Esophagus muscularis mucosa (tissue), 4 donors: ENCODE measurements around the gene CLCNKA. TPM values are rescaled to one million over a fixed set of nuclear protein-coding genes. Genes with fewer than 3 reads are reported as not detected.
"Not testable (repeated sequence)": the region's sequence is repeated elsewhere in the genome, so short reads cannot be mapped to it uniquely, and the experiment has no call there.

Experiments
- DNase-seq: peaks from one replicate; pipeline ENCODE4 v3.0.0-alpha.2; 2017; ENCODE audit errors: extremely low spot score
- H3K27ac ChIP-seq, 4 donors: fragments of 200-600 bp; sonication (generic); replicated peaks in 1 of 4; 1 replicate in 3 of 4; 2 replicates in 1 of 4; pipeline ENCODE4 v1.5.1; 2016 to 2019; ENCODE audit warnings: mild to moderate bottlenecking in 1 of 4
- H3K27me3 ChIP-seq, 4 donors: fragments of 200-600 bp; sonication (generic); one replicate each; pipeline versions ENCODE4 v1.5.1 to v1.6.0; 2016 to 2019
- H3K36me3 ChIP-seq, 4 donors: fragments of 200-600 bp; sonication (generic); one replicate each; pipeline ENCODE4 v1.5.1; 2016 to 2019
- H3K4me1 ChIP-seq, 4 donors: fragments of 200-600 bp; sonication (generic); one replicate each; pipeline ENCODE4 v1.5.1; 2016 to 2019
- H3K4me3 ChIP-seq, 4 donors: fragments of 200-600 bp; sonication (generic); 1 replicate in 2 of 4; 2 replicates in 2 of 4; pipeline ENCODE4 v1.5.1; 2016 to 2019; ENCODE audit warnings: mild to moderate bottlenecking in 4 of 4, moderate library complexity in 1 of 4
- H3K9me3 ChIP-seq, 4 donors: fragments of 200-600 bp; sonication (generic); 1 replicate in 3 of 4; 2 replicates in 1 of 4; pipeline ENCODE4 v1.5.1; 2016 to 2019
- CTCF ChIP-seq, 3 experiments: fragments of 200-600 bp in 2 of 3; fragments of 450-650 bp in 1 of 3; sonication (generic) in 2 of 3; IDR thresholded peaks; one replicate each; pipeline ENCODE4 v1.5.1; 2017 to 2019; ENCODE audit warnings: antibody characterized with exemption in 3 of 3, mild to moderate bottlenecking in 2 of 3, moderate library complexity in 1 of 3
- EP300 ChIP-seq: sonication (generic); formaldehyde crosslinking; IDR thresholded peaks from one replicate; pipeline ENCODE4 v1.6.1; 2017; ENCODE audit warnings: antibody characterized with exemption
- POLR2A ChIP-seq: fragments of 450-650 bp; IDR thresholded peaks from one replicate; pipeline ENCODE4 v1.6.1; 2017; ENCODE audit warnings: antibody characterized with exemption, moderate library complexity, mild to moderate bottlenecking, low read depth
- POLR2AphosphoS5 ChIP-seq, 2 donors: sonication (generic); formaldehyde crosslinking; IDR thresholded peaks; one replicate each; pipeline ENCODE4 v1.6.1; 2017; ENCODE audit warnings: antibody characterized with exemption in 2 of 2
- WGBS: methylation state at CpG from one replicate; pipeline ENCODE4 v1.1.5; 2018; 5-methylcytosine and 5-hydroxymethylcytosine counted together
- intact Hi-C: fragments of 100-400 bp; cut with DNase I; formaldehyde crosslinking; loops from one replicate; pipeline ENCODE4 v1.15.1; 2023
- total RNA-seq, 4 donors: library from RNA; depleted of rRNA; stranded (reverse); fragments of >200 nt; gene quantifications; one replicate each; pipeline versions ENCODE4 v1.1.0 to v1.2.1, GENCODE V29; 2016

Gene CLCNKA
- total RNA-seq, 4 donors from 2014 or later: 0.17 to 0.42 (median 0.33) TPM; not detected in 1

DNA sequence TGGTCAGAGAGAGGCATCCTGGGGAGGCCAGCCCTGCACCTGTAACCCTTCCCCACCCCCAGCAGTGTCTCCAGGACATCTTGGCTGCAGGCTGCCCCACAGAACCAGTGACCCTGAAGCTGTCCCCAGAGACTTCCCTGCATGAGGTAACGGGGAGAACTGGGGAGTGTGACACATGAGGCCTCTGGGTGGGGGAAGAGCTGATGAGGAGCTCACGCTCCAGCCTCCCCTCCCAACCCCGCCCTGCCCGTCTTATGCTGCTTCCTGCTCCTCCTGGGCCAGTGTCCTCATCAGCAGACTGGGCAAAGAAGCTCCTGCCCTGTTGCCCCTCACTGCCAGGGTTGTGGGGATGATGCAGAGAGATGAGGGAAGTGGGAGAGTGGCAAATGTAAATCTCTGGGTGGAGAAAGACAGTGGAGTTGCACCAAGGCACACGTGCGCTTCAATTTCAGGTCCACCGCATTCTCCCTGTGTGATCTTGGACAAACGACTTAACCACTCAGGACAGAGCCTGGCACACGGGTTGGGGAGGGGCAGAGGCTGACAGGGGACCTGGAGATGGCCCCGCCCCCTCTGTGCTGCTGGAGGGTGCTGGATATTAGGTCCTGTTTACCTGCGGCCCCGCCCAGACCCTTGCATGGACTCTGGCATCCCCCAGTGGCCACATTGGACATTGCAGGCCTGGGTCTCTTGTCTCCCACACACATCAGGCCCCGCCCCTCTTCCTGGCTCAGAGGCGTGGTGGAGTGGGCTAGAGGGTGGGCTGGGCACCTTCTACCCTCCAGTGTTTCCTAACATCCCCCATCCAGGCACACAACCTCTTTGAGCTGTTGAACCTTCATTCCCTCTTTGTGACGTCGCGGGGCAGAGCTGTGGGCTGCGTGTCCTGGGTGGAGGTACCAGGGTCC lies 34.0 kb downstream of the CLCNKA start:
- intact Hi-C loops: loop anchor here (2.0 kb wide), 1 partner anchor 47 kb away; no protein-coding TSS in a partner anchor
- TF ChIP-seq POLR2A (no peak), CTCF (IDR thresholded peaks at IDR 0.05) (peak; percentile 85 to 98 (median 92))
- WGBS: 43% methylated on average over 17 of the region's 18 CpGs

DNA sequence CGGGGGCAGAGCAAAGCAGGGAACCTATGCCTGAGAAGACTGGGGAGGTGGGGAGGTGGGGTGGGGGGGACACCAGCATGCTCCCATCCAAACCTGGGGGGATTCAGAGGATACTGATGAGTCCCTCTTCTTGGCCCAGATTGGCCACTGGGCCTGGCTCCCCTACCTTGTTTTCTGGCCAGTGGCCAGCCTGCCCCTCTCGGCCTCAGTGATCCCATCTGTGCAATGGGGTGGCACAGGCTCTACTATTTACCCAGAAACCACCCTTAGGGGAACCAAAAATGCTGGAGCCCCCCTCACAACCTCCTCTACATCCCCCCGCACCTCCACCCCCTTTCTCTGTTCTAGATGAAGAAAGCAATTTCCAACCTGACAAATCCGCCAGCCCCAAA lies 34.7 kb downstream of the CLCNKA start:
- not testable (repeated sequence) for H3K9me3 ChIP-seq, H3K27ac ChIP-seq, H3K4me3 ChIP-seq, H3K27me3 ChIP-seq, H3K36me3 ChIP-seq, DNase-seq
- peaks cover 0 to 10% (median 4%) of the 10 kb centered on the region in 4 donors for H3K4me1 ChIP-seq
- WGBS: 46% methylated on average over 2 of the region's 4 CpGs
- intact Hi-C loops: loop anchor here (2.0 kb wide), 1 partner anchor 48 kb away; no protein-coding TSS in a partner anchor

More for the DNA sequence above, 34.0 kb downstream of the CLCNKA start:
- H3K27me3 ChIP-seq: no peaks in the 10 kb centered on the region
- peaks cover 0 to 10% (median 4%) of the 10 kb centered on the region in 4 donors for H3K4me1 ChIP-seq
- H3K27ac ChIP-seq: no peak overlapping the region
- peak; percentile 95 for DNase-seq
- H3K9me3 ChIP-seq: no peaks in the 10 kb centered on the region
- H3K36me3 ChIP-seq: no peaks in the 10 kb centered on the region
- no peak overlapping the region for H3K4me3 ChIP-seq

GRCh38 chr1:16057314-16057915 lies 35.6 kb downstream of the CLCNKA start:
- H3K27ac ChIP-seq, H3K27me3 ChIP-seq, H3K9me3 ChIP-seq, H3K4me3 ChIP-seq, DNase-seq, H3K36me3 ChIP-seq: not testable (repeated sequence)
- WGBS: 79% methylated on average over 3 of the region's 7 CpGs
- intact Hi-C loops: loop anchor here (2.0 kb wide), 1 partner anchor 49 kb away; no protein-coding TSS in a partner anchor
- H3K4me1 ChIP-seq: peaks cover 0 to 10% (median 4%) of the 10 kb centered on the region in 4 donors

- not testable (repeated sequence) for H3K27me3 ChIP-seq, H3K36me3 ChIP-seq, DNase-seq, H3K27ac ChIP-seq, H3K4me3 ChIP-seq, H3K9me3 ChIP-seq
- WGBS: 83% methylated on average over 1 of the region's 20 CpGs
- intact Hi-C loops: loop anchor here (1.0 kb wide), 2 partner anchors 8 to 20 kb away; no protein-coding TSS in a partner anchor
- H3K4me1 ChIP-seq: peaks cover 0 to 10% (median 4%) of the 10 kb centered on the region in 4 donors
Observed at GRCh38 chr1:16058394-16059120, 36.7 kb downstream of the CLCNKA start.

GRCh38 chr1:16061266-16061665 lies 39.4 kb downstream of the CLCNKA start:
- no peak overlapping the region for H3K4me3 ChIP-seq
- peaks cover 0 to 13% (median 4%) of the 10 kb centered on the region in 4 donors for H3K4me1 ChIP-seq
- H3K27me3 ChIP-seq: no peaks in the 10 kb centered on the region
- H3K36me3 ChIP-seq: no peaks in the 10 kb centered on the region
- WGBS: 100% methylated on average over 1 of the region's 3 CpGs
- no peaks in the 10 kb centered on the region for H3K9me3 ChIP-seq
- no peak for DNase-seq
- H3K27ac ChIP-seq: no peak overlapping the region
- intact Hi-C loops: no loop called here
- TF ChIP-seq CTCF (IDR thresholded peaks at IDR 0.05): no peak
- no peak for TF ChIP-seq EP300
- TF ChIP-seq POLR2AphosphoS5 (IDR thresholded peaks at IDR 0.05): no peak
- TF ChIP-seq POLR2A: no peak

DNA sequence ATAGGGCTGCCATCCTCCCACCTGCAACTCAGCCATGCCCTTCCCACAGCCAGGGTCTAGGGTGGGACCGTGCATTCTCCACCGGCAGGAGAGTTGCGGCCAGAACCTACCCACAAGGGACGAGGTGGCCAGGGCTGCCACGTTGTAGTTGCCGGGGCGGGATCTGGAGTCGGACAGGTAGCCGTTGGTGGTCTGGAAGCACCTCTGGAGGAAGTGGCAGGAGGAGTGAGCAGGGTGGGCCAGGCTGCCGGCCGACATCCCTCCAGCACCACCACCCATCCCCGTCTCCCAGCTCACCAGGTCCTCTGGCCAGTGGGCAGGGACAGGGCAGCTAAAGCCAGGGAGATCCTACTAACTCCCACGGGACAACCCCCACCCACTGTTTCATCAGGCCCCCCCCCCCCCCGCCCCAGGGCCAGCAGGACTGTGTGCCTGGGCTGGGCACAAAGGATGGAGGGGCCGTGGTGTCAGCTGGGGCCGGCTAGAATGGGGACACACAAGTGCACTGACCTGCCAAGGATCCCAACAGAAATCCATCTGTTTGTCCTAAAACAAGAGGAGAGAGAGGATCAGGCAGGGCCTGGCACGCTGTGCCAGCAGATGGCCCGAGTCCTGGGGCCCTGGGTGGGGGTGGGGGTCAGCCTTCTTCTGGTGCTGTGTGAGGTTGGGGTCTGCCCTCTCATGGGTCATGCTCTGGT lies 40.3 kb downstream of the CLCNKA start:
- DNase-seq, intact Hi-C loops: not testable (repeated sequence)
- 73% methylated on average over 14 of the region's 18 CpGs for WGBS

DNA sequence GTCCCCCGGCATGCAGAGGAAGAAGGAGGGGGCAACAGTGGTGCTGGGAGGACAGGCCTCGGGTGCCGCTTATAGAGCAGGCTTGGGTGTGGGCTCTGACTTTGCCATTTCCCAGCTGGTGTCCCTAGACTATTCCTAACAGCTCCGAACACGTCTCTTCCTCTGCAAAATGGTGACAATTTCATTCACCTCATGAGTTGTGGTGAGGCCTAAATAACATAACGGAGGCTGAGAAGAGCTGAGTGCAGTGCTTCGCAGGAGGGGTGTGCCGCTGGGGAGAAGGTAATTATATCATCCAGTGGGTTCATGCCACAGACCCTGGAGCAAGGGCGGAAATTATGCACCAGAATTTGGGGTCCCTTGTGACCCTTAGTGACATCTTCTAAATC lies 40.8 kb downstream of the CLCNKA start:
- 93% methylated on average over 8 of the region's 9 CpGs for WGBS
- H3K9me3 ChIP-seq, H3K4me1 ChIP-seq, H3K27me3 ChIP-seq, H3K4me3 ChIP-seq, H3K27ac ChIP-seq, DNase-seq, intact Hi-C loops, H3K36me3 ChIP-seq: not testable (repeated sequence)

More for the DNA sequence above, 40.3 kb downstream of the CLCNKA start:
- H3K9me3 ChIP-seq, H3K36me3 ChIP-seq, H3K4me3 ChIP-seq, H3K4me1 ChIP-seq, H3K27me3 ChIP-seq, H3K27ac ChIP-seq: not testable (repeated sequence)
